MCF 10A (cell line): ENCODE measurements around the gene FRAS1. TPM values are rescaled to one million over a fixed set of nuclear protein-coding genes. Genes with fewer than 3 reads are reported as not detected.

ENCODE experiments used
- BruUV-seq: library from RNA; stranded (reverse); fragments of 400-500 nt; replicated peaks from 2 replicates; lab custom pipeline; 2021; lab: Mats Ljungman, UMichigan
- CTCF ChIA-PET: fragments of 300-600 bp; sonication (Branson Sonifier 250); formaldehyde crosslinking; extraction: SDS; loops from one replicate; lab custom pipeline; 2021; ENCODE audit warnings: antibody characterized with exemption, inconsistent platforms; lab: Yijun Ruan, JAX
- POLR2A ChIA-PET: fragments of 300-600, 350-650 bp; sonication (Branson Sonifier 250); formaldehyde crosslinking; extraction: SDS; loops from one replicate; lab custom pipeline; 2020; ENCODE audit warnings: antibody characterized with exemption, inconsistent platforms; lab: Yijun Ruan, JAX
- DNase-seq: peaks from one replicate; pipeline ENCODE4 v3.0.0-alpha.2; 2018; ENCODE audit not compliant: unreplicated experiment
- H3K27ac Mint-ChIP-seq: one replicate; pipeline ENCODE4 v1.8.0; 2022; ENCODE audit warnings: mild to moderate bottlenecking, low read depth, mixed read lengths; ENCODE audit not compliant: unreplicated experiment
- H3K27me3 Mint-ChIP-seq: one replicate; pipeline ENCODE4 v1.8.0; 2022; ENCODE audit warnings: mixed read lengths; ENCODE audit not compliant: insufficient read depth, unreplicated experiment
- H3K36me3 Mint-ChIP-seq: one replicate; pipeline ENCODE4 v1.8.0; 2022; ENCODE audit warnings: mild to moderate bottlenecking, moderate library complexity, mixed read lengths; ENCODE audit not compliant: insufficient read depth, unreplicated experiment
- H3K4me1 Mint-ChIP-seq: one replicate; pipeline ENCODE4 v1.8.0; 2022; ENCODE audit warnings: mixed read lengths; ENCODE audit not compliant: insufficient read depth, unreplicated experiment
- H3K4me3 Mint-ChIP-seq: one replicate; pipeline ENCODE4 v1.8.0; 2022; ENCODE audit warnings: mild to moderate bottlenecking, moderate library complexity, mixed read lengths; ENCODE audit not compliant: unreplicated experiment
- H3K9me3 Mint-ChIP-seq: one replicate; pipeline ENCODE4 v1.8.0; 2022; ENCODE audit warnings: mixed read lengths; ENCODE audit not compliant: unreplicated experiment
- intact Hi-C: fragments of 100-400 bp; cut with micrococcal nuclease; formaldehyde crosslinking; loops from 2 replicates; pipeline ENCODE4 v1.14.1; 2022
- total RNA-seq: library from RNA; stranded (reverse); gene quantifications from 2 replicates; pipeline ENCODE4 v1.2.3, GENCODE V29; 2022
- TF ChIP-seq, protein P1 (sequence below): fragments of 200-600 bp; IDR thresholded peaks from one replicate; pipeline ENCODE4 v1.8.0; 2022; ENCODE audit warnings: antibody characterized with exemption, mild to moderate bottlenecking; ENCODE audit not compliant: unreplicated experiment

Gene FRAS1
- total RNA-seq, 1 experiment from 2014 or later, result 2.0 TPM

DNA sequence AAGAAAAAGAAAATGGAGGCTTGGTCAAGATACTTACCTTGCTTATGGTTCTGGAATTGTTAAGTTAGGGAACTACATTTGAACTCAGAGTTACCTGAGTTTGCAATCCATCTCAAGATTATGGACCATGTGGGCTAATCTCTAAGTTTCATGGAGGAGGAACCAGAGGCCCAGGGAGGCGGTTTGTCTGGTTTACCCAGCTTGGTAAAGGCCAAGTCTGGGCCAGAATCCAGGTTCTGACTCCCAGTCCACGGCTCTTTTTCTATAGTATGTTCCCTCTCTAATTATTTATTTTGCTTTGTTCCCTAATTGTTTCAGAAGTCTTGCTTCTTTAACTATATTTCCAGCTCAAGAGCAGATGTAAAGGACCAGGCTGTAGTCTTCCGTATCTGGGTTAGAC, 168.1 kb downstream of the FRAS1 start:
- TF ChIP-seq, protein P1, sequence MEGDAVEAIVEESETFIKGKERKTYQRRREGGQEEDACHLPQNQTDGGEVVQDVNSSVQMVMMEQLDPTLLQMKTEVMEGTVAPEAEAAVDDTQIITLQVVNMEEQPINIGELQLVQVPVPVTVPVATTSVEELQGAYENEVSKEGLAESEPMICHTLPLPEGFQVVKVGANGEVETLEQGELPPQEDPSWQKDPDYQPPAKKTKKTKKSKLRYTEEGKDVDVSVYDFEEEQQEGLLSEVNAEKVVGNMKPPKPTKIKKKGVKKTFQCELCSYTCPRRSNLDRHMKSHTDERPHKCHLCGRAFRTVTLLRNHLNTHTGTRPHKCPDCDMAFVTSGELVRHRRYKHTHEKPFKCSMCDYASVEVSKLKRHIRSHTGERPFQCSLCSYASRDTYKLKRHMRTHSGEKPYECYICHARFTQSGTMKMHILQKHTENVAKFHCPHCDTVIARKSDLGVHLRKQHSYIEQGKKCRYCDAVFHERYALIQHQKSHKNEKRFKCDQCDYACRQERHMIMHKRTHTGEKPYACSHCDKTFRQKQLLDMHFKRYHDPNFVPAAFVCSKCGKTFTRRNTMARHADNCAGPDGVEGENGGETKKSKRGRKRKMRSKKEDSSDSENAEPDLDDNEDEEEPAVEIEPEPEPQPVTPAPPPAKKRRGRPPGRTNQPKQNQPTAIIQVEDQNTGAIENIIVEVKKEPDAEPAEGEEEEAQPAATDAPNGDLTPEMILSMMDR, result no peak
- H3K27ac Mint-ChIP-seq, result no peak overlapping the region
- H3K4me1 Mint-ChIP-seq, result no peaks in the 10 kb centered on the region
- no peaks in the 10 kb centered on the region for H3K27me3 Mint-ChIP-seq
- H3K4me3 Mint-ChIP-seq, result no peak overlapping the region
- intact Hi-C loops, result no loop called here
- no peaks in the 10 kb centered on the region for H3K36me3 Mint-ChIP-seq
- H3K9me3 Mint-ChIP-seq, result peaks cover 15% of the 10 kb centered on the region
- ChIA-PET CTCF (no interaction called here), POLR2A (no interaction called here)
- DNase-seq, result no peak
- no TSS peak for BruUV-seq

DNA sequence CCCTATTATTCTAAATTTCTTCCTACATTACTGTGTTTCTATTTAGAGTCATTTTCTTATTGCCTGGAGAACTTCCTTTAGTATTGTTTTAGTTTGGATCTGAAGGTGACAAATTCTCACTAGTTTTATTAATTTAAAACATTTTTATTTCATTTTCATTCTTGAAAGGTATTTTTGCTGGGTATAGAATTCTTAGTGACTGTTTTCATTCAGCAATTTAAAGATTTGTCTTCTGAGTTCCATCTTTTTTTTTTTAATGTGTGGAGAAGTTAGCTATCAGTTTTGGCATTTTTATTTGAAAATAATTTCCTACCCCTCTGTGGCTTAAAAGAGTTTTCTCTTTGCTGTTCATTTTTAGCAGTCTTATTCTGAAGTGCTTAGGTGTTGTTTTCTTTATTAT, 169.2 kb downstream of the FRAS1 start:
- no peak overlapping the region for H3K4me3 Mint-ChIP-seq
- POLR2A ChIA-PET, result no interaction called here
- H3K27me3 Mint-ChIP-seq, result no peaks in the 10 kb centered on the region
- H3K36me3 Mint-ChIP-seq, result no peaks in the 10 kb centered on the region
- intact Hi-C loops, result no loop called here
- DNase-seq, result no peak
- TF ChIP-seq, protein P1, result no peak
- H3K4me1 Mint-ChIP-seq, result no peaks in the 10 kb centered on the region
- BruUV-seq, result no TSS peak
- CTCF ChIA-PET, result no interaction called here
- H3K9me3 Mint-ChIP-seq, result peaks cover 15% of the 10 kb centered on the region
- H3K27ac Mint-ChIP-seq, result no peak overlapping the region

DNA sequence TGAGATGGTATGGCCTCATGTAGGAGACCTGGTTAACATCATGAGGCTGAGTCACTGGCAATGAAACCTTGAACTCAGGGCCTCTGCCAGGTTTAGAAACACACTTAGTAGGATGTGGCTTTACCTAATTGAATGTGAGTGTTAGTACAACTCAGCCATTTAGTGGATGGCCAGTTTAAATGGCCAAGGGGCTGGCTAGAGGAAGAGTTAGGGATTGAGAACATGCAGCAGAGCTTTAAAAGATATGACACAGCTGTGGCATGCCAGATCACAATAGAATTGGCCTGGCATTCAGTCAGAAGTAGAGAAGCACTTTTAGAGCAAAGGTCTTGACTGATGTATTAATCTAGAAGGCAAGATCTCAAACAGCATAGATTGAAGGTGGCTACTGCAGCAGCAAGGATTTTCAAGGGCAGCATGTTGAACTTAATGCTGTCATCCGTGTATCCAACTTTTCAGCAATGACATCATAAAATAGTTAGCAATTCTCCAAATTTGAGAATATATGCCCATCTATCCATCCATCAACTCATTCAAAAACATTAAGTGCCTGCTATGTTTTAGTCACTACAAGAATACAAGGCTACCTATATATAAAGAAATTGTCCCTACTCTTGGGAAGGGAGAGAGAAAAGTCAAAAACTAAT, 170.4 kb downstream of the FRAS1 start:
- no peaks in the 10 kb centered on the region for H3K36me3 Mint-ChIP-seq
- CTCF ChIA-PET, result interaction anchor here (1.4 kb wide), 1 partner anchor 168 kb away, joined by 3 read pairs; no protein-coding TSS in a partner anchor
- DNase-seq, result no peak
- intact Hi-C loops, result no loop called here
- peaks cover 15% of the 10 kb centered on the region for H3K9me3 Mint-ChIP-seq
- H3K4me3 Mint-ChIP-seq, result no peak overlapping the region
- POLR2A ChIA-PET, result interaction anchor here (1.6 kb wide), 1 partner anchor 13 kb away, joined by 3 read pairs; no protein-coding TSS in a partner anchor
- H3K27ac Mint-ChIP-seq, result no peak overlapping the region
- TF ChIP-seq, protein P1, result no peak
- no TSS peak for BruUV-seq
- no peaks in the 10 kb centered on the region for H3K4me1 Mint-ChIP-seq
- no peaks in the 10 kb centered on the region for H3K27me3 Mint-ChIP-seq

DNA sequence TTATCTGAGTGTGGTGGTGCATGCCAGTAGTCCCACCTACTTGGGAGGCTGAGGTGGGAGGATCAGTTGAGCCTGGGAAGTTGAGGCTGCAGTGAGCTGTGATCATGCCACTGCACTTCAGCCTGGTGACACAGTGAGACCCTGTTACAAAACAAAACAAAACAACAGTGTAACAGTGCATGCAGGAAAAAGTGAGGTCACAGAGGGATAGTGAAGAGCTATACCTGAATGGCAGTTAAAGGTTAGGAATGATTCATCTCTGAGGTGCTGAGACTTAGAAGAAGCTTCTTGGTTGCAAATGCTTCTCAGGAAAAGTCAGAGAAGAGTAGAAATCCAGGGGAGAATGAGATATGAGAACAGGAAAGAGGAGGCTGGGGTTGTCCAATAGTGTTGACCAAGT, 178.7 kb downstream of the FRAS1 start:
- H3K27me3 Mint-ChIP-seq, result no peaks in the 10 kb centered on the region
- H3K4me3 Mint-ChIP-seq, result no peak overlapping the region
- no peak overlapping the region for H3K27ac Mint-ChIP-seq
- no TSS peak for BruUV-seq
- CTCF ChIA-PET, result no interaction called here
- no peaks in the 10 kb centered on the region for H3K9me3 Mint-ChIP-seq
- H3K36me3 Mint-ChIP-seq, result no peaks in the 10 kb centered on the region
- TF ChIP-seq, protein P1, result no peak
- no peaks in the 10 kb centered on the region for H3K4me1 Mint-ChIP-seq
- DNase-seq, result no peak
- POLR2A ChIA-PET, result no interaction called here
- intact Hi-C loops, result no loop called here
